Left lung (tissue), 10 donors: ENCODE results near the gene GRIP1. TPM values are rescaled to one million over a fixed set of nuclear protein-coding genes. Genes with fewer than 3 reads are reported as not detected.

Experiments used
- ATAC-seq: fragments of 200-7000 bp; cut with Tn5 transposase; one replicate; pipeline ENCODE4 v1.9.1; 2020; ENCODE audit warnings: moderate library complexity
- DNase-seq, 4 donors: peaks; one replicate each; pipeline ENCODE4 v3.0.0-alpha.2; 2013 to 2020
- H3K27ac ChIP-seq, 2 donors: fragments of 200-600 bp; sonication (generic) in 1 of 2; one replicate each; pipeline versions ENCODE4 v1.5.0 to v1.8.0; 2020 to 2021
- H3K27me3 ChIP-seq, 2 donors: fragments of 200-600 bp; sonication (generic) in 1 of 2; one replicate each; pipeline versions ENCODE4 v1.5.0 to v1.8.0; 2020 to 2021
- H3K36me3 ChIP-seq, 2 donors: fragments of 200-600 bp; sonication (generic) in 1 of 2; one replicate each; pipeline versions ENCODE4 v1.5.0 to v1.8.0; 2020 to 2021
- H3K4me1 ChIP-seq, 2 donors: fragments of 200-600 bp; one replicate each; pipeline ENCODE4 v1.8.0; 2021
- H3K4me3 ChIP-seq, 2 donors: fragments of 200-600 bp; sonication (generic) in 1 of 2; one replicate each; pipeline versions ENCODE4 v1.5.0 to v1.8.0; 2020 to 2021; ENCODE audit warnings: mild to moderate bottlenecking in 1 of 2
- H3K9me3 ChIP-seq, 2 donors: fragments of 200-600 bp; sonication (generic) in 1 of 2; one replicate each; pipeline versions ENCODE4 v1.5.0 to v1.8.0; 2020 to 2021
- intact Hi-C, 2 donors: fragments of 100-400 bp; cut with DNase I; formaldehyde crosslinking; loops; one replicate each; pipeline versions ENCODE4 v1.11.2 to v1.14.2; 2022
- polyA plus RNA-seq, 6 donors: library from polyadenylated mRNA; unstranded; fragments of 120-200 nt; gene quantifications; one replicate each; pipeline ENCODE4 v1.2.1, GENCODE V29; 2013; ENCODE audit not compliant: insufficient read length in 6 of 6
- total RNA-seq, 2 donors: library from RNA; stranded (reverse); fragmentation: NEBNext Ultra II Directional; extraction: Animal tissue kit (Norgen Biotek cat#: 25700); gene quantifications; one replicate each; pipeline ENCODE4 v1.2.1, GENCODE V29; 2021
- TF ChIP-seq, protein P1 (sequence below), 2 donors: fragments of 200-600 bp; sonication (generic) in 1 of 2; IDR thresholded peaks; one replicate each; pipeline versions ENCODE4 v1.5.0 to v1.8.0; 2021; ENCODE audit warnings: antibody characterized with exemption in 2 of 2
- donor health status: DM: no; HTN: yes; CAD: no.
- donor health status: DM: no; HTN: no; CAD: no.

Gene GRIP1
- total and polyA plus RNA-seq, 8 donors, result 1.9 to 10.6 (median 6.0) TPM

DNA sequence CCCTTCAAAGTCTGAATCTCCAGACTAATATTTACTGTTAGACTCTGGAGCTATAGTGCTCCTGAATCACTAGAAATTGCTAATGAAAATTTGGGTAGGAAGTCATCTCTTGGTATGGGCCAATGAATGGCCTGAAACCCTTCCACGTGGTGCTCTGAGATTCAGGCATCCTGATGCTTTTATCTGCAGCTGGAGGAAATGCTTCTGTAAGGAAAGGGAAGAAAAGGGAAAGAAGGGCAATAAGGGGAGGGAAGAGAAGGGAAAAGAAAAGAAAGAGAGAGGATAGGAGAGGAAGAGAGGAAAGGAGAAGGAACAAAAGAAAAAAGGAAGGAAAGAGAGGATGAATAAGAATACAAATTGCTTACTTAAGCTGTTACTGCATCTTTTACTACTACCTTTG lies 182.3 kb downstream of the GRIP1 start:
- intact Hi-C loops, result no loop called here
- Histone ChIP-seq H3K36me3 (no peaks in the 10 kb centered on the region), H3K27me3 (no peaks in the 10 kb centered on the region), H3K4me1 (no peaks in the 10 kb centered on the region), H3K27ac (no peak overlapping the region), H3K9me3 (no peaks in the 10 kb centered on the region), H3K4me3 (no peak overlapping the region)
- no peak for ATAC-seq
- TF ChIP-seq, protein P1, sequence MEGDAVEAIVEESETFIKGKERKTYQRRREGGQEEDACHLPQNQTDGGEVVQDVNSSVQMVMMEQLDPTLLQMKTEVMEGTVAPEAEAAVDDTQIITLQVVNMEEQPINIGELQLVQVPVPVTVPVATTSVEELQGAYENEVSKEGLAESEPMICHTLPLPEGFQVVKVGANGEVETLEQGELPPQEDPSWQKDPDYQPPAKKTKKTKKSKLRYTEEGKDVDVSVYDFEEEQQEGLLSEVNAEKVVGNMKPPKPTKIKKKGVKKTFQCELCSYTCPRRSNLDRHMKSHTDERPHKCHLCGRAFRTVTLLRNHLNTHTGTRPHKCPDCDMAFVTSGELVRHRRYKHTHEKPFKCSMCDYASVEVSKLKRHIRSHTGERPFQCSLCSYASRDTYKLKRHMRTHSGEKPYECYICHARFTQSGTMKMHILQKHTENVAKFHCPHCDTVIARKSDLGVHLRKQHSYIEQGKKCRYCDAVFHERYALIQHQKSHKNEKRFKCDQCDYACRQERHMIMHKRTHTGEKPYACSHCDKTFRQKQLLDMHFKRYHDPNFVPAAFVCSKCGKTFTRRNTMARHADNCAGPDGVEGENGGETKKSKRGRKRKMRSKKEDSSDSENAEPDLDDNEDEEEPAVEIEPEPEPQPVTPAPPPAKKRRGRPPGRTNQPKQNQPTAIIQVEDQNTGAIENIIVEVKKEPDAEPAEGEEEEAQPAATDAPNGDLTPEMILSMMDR (IDR thresholded peaks at IDR 0.05), result no peak
- DNase-seq, result no peak

DNA sequence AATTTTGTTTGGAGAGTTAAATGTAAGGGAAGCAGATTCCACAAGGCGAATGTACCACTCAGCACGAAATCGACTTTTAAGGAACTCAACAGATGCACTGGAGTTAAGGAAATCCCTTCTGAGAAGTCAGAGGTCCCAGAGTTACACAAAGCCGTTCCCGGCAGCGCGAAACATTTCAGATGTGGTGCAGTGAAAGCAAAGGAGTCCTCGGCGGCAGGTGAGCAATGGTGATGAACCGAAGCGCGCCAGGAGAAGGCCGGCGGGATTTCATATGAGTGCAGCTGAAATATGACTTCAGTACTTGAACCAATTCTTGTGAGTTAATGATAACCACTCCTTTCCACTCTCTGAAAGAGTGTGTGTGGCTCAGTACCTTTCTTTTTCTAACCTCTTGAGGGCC lies 183.2 kb downstream of the GRIP1 start:
- no peaks in the 10 kb centered on the region for H3K9me3 ChIP-seq
- intact Hi-C loops, result no loop called here
- no peak for DNase-seq
- H3K36me3 ChIP-seq, result no peaks in the 10 kb centered on the region
- peak; percentile 30 for ATAC-seq
- TF ChIP-seq, protein P1 (IDR thresholded peaks at IDR 0.05), result no peak
- H3K27me3 ChIP-seq, result no peaks in the 10 kb centered on the region
- no peak overlapping the region for H3K27ac ChIP-seq
- no peaks in the 10 kb centered on the region for H3K4me1 ChIP-seq
- no peak overlapping the region for H3K4me3 ChIP-seq

DNA sequence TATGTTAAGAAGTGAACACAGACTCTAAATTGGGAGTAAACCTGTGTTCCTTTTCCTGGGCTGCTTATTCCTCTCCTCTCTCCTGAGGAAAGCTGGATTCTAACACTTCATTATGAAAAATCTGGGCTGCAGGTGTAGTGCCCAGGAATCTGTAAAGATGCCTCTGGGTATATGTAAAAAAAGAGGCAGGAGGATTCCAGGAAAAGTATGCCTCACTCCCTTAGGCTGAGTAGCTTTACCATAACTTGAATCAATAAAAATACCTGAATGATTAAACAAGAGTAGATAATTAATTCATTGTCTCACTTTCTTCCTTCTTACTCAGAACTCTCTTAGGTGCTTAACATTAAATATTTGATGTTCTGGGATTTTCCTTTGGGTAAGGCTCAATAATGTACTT lies 185.1 kb downstream of the GRIP1 start:
- H3K27ac ChIP-seq, result no peak overlapping the region
- TF ChIP-seq, protein P1 (IDR thresholded peaks at IDR 0.05), result no peak
- DNase-seq (no peak), ATAC-seq (no peak)
- H3K36me3 ChIP-seq, result no peaks in the 10 kb centered on the region
- intact Hi-C loops, result no loop called here
- no peaks in the 10 kb centered on the region for H3K9me3 ChIP-seq
- H3K4me3 ChIP-seq, result no peak overlapping the region
- no peaks in the 10 kb centered on the region for H3K27me3 ChIP-seq
- no peaks in the 10 kb centered on the region for H3K4me1 ChIP-seq

DNA sequence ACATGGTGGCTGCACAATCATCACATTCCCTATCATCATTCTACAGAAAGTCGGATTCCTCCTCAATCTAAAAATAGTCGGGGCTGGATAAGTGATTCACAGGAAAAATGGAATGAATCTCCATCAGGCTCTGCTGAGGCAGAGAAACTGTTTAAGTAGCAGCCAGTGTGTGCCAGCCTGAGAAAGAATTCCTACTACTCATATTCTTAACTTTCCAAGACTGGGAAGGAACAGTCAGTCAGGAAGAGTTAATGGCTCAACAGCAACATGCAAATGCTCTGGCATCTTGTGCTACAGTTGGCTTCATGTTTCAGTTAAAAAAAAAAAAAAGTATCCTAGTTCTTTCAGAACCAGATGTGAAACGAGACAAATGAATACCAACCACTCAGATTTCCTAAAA lies 187.0 kb downstream of the GRIP1 start:
- Histone ChIP-seq H3K4me3 (no peak overlapping the region), H3K36me3 (no peaks in the 10 kb centered on the region), H3K9me3 (no peaks in the 10 kb centered on the region), H3K27me3 (no peaks in the 10 kb centered on the region), H3K27ac (no peak overlapping the region), H3K4me1 (no peaks in the 10 kb centered on the region)
- DNase-seq, result no peak
- no peak for ATAC-seq
- TF ChIP-seq, protein P1 (IDR thresholded peaks at IDR 0.05), result no peak
- intact Hi-C loops, result no loop called here

DNA sequence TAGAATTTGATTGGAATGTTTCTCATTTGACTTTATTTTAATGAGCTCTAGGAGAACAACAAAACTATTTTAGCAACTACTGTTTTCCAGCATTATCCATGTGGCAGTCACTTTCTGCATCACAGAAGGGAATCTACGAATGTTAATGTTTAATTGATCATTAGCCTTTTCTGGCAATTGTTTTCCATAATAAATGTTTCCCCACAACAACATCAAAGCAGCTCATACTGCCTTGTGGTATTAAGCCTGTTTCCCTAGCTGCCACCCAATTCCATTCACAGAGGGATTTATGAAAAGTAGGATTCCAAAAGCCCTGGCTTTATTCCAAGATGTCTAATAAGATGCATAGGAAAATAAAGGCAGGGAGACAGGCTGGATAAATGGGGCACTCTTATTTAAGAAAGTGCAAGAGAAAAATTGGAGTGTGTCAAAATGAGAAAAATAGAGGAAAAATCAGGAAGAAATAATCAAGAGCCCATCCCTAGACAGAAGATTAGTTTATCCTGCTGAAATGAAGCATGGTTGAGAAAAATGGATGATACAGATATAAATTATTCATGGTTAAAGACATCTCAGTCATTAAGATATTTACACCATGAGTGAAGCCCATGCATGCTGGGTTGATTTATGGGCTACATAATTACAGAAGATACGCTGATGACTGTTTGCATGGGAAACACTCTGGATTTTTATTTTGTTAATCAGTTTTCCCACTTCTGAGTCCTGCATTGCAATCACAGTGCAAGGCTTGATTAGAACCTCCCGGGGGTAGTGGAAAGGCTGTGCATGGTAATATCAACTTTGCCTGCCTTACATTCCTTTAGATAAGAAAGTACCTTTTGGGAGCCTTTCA lies 196.3 kb downstream of the GRIP1 start:
- intact Hi-C loops, result no loop called here
- no peak overlapping the region for H3K27ac ChIP-seq
- no peak for DNase-seq
- no peak overlapping the region for H3K4me3 ChIP-seq
- no peaks in the 10 kb centered on the region for H3K27me3 ChIP-seq
- TF ChIP-seq, protein P1 (IDR thresholded peaks at IDR 0.05), result no peak
- H3K9me3 ChIP-seq, result peaks cover 0 to 19% of the 10 kb centered on the region in 2 donors
- no peaks in the 10 kb centered on the region for H3K36me3 ChIP-seq
- no peaks in the 10 kb centered on the region for H3K4me1 ChIP-seq
- no peak for ATAC-seq
